HG02870 (cell line): Measurements from ENCODE around the gene SLAMF7.
"Not testable (repeated sequence)": the region's sequence is repeated elsewhere in the genome, so short reads cannot be mapped to it uniquely, and the experiment has no call there.

Experiments
- ATAC-seq: cut with Tn5 transposase; IDR thresholded peaks from one replicate; pipeline ENCODE4 v1.9.1; 2021; ENCODE audit warnings: mild to moderate bottlenecking, moderate library complexity; ENCODE audit not compliant: unreplicated experiment

The SLAMF7 gene

DNA sequence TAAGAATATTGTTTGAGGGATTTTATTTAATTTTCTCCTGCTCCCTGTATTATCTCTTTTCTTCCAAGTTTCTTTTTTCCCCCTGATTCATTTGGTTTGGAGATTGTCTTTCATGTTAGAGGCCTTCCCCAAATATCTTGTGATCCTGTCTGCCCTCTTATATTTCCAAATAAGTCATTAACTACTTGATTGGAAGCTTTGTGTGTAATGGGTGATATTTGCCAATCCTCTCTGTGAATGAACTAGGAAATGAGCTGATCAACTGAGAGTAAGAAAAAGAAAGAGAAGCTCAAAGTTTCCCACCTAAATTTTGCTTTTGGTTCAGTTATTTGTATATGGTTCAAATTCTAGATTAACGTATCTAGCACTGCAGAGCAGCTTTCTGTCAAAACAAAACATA is 33.3 kb downstream of the SLAMF7 start:
- no peak for ATAC-seq

DNA sequence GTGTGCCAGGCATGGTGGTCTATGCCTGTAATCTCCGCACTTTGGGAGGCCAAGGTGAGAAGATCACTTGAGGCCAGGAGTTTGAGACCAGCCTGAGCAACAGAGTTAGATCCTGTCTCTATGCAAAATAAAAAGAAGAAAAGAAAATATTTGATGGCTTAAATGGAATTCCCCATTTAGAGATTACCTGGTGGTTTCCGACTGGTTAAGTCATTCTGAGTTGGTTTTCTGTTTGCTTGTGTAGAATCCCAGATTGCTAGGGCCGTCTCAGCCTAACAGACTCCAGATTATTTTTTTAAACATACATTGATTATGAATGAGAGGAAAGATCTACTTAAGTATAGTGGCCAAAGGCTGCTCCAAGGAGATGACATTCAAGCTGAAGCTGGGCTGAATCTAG is 34.0 kb downstream of the SLAMF7 start:
- no peak for ATAC-seq

DNA sequence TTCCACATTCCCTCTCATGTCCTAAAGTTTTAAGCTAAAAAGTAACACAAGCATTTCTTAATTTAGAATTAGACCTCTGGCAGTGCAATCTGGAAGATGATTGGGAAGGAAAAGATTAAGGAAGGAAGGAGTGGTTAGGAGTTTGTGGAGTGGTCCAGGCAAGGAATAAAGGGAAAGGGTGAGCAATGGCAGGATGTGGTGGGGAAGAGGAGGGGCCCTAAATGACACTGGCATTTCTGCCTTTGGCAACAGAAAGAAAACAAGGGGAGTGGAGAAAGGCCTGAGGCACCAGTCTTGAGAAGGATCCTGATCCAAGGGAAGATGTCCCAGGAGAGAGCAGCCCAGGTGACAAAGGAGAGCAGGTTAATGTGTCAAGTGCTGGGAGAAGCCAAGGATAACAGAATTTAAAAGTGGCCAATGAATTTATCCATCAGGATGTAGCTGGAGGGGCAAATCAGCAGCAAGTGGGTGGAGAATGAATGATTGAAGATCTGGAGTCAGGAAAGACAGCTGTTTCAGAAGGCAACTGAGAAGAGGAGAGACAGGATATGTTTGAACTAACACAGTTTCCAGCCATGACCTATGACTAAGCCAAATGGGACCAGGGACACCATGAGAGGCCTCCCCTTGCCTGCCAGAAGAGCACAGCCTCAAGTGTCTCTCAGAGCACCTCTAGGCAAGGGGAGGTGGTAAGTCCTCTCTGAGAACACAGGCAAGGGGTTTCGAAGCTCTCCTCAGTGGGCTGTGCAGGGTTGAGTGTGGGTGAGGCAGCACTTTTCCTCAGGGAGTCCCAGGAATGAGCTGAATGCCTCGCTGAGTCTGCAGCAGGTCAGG is 36.1 kb downstream of the SLAMF7 start:
- no peak for ATAC-seq

DNA sequence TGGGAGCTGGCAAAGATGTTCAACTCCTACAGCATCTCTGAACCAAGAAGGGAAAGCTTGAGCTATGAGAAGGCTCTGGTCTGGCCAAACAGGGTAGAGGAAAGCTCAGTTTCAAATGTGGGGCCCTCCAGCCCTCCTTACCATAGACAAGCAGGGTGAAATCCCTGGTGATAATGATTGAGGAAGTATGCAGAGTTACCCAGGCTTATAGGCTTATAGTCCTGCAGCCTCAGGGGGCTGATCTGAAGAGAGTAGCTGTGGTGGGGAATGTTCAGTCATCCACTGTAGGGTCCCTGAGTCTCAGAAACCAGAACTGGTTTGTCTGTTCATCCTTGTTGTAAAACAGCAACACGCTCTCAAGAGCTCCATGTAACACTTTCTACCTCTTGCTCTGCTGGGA is 37.1 kb downstream of the SLAMF7 start:
- no peak for ATAC-seq

DNA sequence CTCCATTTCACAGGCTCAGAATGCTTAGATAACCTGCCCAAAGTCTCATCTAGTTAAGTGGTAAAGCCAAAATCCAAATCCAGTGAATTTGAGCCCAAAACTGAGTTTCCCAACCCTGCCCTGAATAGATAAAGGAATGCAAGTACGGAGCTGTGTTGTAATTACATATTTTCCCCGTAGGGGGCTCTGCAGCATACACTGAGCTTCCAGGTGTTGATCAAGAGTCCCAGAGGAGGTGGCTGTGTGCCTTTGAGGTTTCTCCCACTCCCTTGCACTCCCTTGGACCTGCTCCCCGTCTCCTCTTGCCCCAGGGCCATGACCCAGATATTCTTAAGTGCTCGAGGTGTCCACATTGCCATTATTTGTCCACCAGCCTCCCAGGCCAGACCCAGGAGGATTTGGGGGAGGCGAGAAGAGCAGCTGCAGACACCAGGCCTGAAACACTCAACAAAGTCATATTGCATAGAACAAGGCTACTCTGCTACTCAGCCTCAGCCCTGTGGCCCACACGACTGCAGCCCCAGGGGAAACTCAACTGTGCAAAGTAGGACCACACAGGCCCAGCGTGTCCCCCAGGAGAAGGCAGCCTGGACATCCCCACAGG is 38.5 kb downstream of the SLAMF7 start:
- no peak for ATAC-seq

DNA sequence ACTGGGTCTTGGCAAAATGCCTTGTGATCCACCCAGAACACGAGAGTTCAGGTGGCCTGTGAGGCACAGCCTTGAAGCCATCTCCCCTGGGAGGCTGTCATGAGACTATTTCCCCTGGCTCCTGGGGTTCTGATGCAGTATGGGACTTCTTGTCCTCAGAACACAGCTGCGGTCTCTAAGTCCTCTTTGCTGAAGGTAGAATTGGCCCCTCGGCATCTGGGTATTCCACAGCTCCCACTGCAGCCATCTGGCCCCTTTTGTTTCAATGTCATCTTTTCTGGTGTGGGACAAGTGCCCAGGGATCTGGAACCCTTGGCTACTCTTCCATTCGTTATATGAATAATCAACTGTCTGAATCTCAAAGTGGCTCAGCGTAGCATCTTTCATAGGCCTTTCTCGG is 39.9 kb downstream of the SLAMF7 start:
- ATAC-seq: no peak

DNA sequence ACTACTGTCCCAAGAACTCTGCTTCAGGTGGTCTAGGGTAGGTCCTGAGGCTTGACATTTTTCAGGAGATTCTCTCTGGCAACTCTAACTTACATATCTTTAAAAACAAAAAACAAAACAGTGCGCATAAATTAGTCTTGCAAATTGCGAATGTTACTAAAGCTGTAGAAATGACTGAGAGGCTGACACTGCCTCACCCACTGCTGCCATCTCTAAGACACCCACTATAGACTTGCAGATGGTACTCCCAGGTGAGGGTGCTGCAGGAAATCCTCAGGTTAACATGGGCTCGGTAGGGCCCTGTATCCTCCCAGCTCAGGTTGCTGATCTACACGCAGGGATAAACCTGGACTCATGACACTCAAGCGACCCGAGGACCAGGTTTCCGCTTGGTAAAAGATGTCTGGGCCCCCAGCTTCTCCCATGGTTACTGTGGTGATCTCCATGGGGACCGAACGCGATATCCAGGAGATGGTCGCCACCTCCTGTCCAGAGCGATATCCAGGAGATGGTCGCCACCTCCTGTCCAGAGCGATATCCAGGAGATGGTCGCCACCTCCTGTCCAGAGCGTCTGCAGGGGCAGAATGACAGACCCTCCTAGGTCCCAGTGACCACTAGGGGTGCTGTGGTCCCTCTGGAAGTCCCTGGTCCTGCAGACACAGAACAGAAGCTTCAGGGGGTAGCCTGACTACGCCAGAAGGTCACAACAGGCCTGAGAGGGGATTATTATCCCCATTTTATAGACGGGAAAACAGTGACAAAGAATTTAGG is 40.8 kb downstream of the SLAMF7 start:
- no peak for ATAC-seq

DNA sequence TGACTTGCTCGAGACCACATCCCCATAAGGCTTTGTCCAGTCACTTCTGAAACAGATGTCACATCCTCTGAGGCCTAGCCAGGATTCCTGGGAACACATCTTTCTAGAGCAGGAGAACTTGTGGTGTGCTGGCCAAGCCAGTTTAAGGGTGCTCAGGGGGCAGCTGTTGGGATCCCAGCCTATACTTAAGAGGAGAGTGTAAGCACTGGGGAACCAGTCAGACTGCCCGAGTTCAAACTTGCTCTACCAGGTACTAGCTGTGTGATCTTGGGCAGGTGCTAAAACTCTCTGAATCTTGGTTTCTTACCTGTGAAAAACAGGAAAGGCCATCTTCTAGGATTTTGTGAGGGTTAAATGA is 41.3 kb downstream of the SLAMF7 start:
- ATAC-seq: no peak

DNA sequence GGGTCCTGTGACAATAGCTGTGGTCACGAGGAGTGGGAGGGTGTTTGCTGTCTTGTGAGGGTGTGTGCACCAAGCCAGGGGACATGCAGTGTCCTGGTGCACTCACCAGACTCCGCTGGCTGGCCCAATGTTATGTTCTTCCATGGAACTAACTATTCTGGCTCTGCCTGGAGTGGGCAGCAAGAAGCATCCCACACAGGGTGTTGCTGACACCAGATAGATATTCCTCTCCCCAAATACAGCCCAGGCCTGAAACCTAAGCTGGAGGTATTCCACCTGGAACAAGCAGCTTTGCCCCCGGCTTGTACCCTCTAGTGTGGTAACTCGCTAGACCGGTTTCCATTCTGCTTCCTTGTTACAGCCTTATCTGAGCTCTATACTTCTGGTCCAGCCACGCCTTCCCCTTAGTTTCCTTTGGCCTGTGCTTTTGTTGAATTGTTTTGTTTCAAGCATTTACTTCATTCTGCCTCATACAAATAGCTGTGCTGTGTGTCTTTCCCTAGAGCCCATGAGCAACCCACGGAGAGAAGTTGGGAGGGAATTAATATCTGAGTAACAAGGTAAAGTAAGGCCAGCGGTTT is 42.2 kb downstream of the SLAMF7 start:
- no peak for ATAC-seq

DNA sequence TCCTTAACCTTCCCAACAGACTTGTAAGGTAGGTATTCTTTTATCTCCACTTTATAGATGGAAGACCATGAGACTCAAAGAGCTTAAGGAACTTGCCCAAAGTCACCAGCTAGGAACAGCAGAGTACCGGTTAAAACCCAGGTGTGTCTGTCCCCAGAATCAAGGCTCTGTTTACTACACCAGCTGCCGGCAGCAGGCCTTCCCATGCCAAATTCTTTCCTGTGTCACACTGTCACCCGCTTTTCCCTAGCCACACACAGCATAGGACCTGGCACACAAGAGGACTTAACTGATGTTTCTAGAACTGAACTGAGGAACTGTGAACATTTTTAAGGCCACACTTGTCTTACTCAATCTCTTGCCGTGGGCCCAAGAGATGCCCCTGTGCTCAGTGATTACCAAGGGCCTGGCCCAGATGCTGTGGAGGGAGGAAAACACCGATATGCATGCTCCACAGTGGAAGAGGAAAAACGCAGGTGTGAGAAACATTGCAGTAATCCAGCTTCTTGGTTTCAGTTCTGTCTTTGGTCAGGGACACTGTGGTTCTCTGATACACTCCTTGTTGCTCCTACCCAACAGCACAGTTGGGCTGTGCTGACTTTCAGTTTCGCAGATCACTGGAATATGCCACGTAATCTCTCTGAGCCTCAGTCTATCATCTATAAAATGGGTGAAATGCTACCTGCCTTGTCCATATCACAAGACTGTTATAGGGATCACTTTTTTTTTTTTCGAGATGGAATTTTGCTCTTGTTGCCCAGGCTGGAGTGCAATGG is 43.1 kb downstream of the SLAMF7 start:
- peak; percentile 80 for ATAC-seq

DNA sequence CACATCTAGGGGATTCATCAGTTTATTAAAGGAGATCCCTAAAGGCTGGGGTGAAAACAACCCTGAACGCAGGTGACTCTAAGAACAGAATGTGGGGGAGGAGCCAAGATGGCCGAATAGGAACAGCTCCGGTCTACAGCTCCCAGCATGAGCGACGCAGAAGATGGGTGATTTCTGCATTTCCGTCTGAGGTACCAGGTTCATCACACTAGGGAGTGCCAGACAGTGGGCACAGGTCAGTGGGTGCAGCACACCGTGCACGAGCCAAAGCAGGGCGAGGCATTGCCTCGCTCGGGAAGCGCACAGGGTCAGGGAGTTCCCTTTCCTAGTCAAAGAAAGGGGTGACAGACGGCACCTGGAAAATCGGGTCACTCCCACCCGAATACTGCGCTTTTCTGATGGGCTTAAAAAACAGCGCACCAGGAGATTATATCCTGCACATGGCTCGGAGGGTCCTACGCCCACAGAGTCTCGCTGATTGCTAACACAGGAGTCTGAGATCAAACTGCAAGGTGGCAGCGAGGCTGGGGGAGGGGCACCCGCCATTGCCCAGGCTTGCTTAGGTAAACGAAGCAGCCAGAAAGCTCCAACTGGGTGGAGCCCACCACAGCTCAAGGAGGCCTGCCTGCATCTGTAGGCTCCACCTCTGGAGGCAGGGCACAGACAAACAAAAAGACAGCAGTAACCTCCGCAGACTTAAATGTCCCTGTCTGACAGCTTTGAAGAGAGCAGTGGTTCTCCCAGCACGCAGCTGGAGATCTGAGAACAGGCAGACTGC is 44.1 kb downstream of the SLAMF7 start:
- ATAC-seq: not testable (repeated sequence)

DNA sequence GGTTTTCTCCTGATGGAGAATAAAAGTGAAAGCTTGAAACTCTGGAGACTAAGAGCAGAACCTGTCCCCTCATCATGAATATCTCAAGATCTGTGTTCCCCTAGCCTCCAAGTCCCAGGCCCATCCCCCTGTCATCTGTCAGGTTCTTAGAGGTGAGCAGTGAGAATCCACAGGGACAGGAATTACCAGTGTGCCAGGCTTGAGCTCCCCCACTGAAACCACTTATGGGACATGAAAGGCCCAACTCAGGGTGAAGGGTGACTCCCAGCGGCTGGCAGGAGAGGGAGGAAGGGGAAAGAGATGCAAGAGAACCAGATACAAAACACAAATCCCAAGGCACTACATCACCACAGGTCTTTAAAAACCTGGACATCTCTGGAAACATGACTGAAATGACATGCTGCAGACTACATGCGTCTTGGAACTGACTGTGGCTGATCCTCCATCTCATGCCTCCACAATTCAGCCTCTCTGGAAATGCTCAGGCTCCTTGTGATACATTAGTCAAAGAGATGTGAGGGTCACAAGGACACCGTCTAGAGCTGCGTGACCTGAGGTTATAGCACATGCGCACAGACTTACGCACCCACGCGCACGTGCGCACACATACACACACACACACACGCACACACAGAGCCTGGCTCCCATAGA is 50.1 kb downstream of the SLAMF7 start:
- no peak for ATAC-seq

DNA sequence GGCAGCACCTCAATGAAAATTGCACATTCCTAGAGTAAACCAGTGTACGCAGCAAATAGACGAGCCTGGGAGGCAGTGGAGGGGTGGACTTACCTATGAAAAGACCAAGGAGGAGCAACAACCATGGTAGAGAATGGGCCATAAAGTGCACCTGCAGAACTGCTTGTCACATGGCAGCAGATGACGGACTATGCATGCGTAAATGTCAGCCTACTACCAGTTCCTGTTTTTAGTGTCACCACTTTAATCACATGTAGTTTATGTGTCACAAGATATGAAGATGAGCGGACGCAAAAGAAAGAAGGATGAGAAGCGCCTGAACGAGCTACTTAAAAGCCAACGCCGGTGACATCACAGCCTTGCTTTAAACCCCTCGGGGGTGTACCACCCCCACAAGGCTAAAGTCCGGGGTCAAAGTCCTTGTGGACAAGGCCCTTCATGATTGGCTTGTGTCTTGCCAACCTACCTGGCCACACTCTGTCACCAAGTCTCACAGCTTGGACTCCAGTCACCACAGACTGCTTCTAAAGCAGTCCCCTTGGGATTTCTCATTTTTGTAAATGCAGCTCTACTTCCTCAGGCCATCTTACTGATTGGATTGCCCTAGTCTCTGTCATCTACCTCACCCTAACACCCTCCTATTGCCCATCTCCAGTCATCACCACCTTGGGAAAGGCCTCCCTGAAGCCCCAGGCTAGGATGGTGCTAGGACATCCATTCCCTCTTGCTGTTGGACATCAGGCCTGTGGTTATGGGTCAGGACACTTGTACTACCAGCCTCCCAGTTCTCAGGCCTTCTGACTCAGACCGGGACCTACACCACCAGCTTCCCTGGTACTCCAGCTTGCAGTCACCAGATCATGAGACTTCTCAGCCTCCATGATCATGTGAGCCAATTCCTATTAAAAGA is 50.9 kb downstream of the SLAMF7 start:
- peak; percentile 95 for ATAC-seq

DNA sequence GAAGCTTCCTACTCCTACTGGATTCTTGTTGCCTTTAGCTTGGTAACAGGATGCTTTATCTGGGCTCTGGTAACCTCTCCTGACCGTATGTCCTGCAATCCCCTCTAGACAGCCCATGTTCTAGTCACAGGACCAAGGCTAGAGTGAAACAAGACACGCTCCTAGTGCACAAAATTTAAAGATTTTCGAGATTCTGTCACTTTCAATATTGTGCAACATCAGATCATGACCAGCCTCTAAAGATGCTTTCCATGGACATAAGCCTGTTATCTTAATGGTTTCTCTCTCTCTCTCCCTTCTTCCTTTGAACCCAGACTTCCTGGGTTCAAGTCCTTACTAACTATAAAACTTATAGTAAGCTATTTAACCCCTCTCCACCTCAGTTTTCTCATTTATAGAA is 55.3 kb downstream of the SLAMF7 start:
- ATAC-seq: no peak

DNA sequence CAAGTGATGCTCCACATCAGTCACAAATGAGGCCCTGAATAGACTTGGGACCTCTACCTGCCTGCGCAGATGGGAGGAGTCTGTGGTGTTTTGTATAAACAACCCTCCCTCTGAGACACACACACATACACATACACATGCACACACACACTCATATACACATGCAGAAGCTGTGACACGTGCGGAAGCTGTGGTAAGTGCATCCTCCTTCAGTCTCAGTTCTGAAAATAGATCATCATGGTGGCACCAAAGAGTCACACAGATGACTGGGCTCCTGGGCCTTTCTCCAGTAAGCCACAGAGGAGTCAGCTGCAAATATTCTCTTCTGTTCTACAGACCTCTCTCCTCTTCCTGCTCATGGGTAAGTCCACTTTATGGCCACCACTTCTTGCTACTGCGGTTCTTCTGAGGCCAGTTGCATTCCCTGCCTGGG is 56.9 kb downstream of the SLAMF7 start, which contains the start of gene LY9:
TSS of gene LY9 (plus strand) at position 224 of the 433 bp plus-strand sequence. CDS start at position 238, 14 bp downstream.
- ATAC-seq: peak; percentile 66

DNA sequence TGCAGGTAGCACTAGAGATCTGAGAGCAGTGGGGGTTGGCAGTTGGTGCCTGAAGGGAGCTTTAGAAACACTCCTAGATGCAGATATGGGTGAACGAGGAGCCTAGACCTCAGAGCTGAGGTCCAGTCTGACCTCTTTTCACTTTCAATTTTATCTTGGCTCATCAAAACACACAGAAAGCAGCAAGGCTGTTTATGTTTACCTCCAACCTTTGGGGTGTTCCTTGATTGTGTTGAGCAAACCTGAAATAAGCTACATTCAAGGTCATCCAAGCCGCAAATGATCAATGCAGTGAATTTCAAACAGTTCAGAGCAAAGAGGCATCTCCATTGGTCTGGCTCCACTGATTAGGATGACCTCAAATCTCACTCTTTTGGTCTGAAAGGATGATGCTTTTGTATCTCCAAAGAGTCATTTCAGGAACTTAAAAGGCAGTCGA is 58.2 kb downstream of the SLAMF7 start:
- ATAC-seq: no peak

DNA sequence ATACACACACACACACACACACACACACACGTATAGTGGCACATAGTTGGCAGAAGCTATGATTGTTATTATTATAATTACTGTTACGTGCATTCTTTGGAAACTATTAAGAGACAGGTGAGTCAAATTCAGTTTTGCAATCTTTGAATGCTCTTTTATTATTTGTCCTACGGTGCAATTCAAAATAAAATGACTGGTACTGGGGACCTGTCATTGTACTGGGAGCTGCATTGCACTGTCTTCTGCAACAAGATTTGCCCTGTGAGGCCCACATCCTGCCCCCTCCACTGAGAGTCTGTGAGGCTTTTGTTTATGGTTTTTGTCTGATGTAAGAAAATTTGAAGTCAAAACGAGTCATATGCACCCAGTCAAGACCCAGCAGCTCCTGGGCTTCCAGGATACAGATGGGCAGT is 58.8 kb downstream of the SLAMF7 start:
- ATAC-seq: no peak

DNA sequence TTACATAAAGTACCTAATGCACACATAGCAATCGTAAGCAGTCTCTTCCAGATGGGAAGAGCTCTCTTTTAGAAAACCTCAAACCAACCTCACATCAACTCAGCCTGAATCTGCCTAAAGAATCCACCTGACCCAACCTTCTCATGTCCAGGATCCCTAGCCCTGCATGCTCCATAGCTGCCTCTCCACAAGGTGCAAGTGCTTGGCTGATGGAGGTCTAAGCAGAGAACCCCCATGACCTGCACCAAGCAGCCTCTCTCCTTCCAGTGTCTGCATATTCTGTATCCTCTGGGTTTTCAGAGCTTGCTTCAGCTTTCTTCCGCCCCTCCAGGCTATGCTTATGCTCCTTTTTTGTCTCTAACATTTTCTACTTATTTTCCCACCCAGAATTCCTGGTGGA is 59.4 kb downstream of the SLAMF7 start:
- ATAC-seq: no peak
